ENCODE data around the gene MATK. TPM values are rescaled to one million over a fixed set of nuclear protein-coding genes. Genes with fewer than 3 reads are reported as not detected.

Gene MATK
- total and polyA plus RNA-seq, 12 donors = 0.14 to 4.9 (median 0.49) TPM

DNA sequence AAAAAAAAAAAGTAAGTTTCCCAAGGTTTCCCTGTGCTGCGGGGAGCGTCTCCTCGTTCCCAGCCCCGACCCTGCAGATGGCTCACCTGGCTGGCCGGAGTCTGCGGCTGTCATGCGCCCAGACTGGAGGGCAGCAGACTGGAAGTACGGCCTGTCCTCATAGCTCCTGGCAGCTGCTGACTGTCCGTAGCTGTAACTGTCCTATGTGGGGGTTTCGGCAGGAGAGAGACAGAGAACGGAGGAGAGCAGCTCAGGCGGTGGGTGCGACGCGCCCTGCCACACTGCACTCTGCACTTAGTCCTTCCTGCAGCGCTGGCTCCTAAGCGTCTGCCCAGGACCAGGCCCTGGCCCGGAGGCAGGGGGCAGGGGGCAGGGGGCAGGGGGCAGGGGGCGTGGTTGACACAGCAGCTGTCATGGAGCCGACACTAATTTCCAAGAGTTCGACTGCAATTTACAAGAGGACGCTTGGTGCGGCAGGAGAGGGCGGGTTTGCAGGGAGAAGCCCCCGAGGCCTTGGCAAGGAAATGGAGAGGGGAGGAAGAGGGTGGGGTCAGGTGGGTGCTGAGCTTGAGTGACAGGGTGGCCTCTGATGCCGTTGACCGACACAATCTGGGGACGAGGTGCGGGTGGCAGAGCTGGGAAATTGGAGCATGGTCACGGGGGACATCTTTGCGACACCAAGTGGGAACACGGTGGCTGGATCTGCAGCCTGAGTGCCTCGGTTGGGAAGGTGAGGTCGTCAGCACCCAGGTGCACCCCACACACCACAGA, 47.6 kb upstream of the MATK start:
- TF ChIP-seq, protein P1, sequence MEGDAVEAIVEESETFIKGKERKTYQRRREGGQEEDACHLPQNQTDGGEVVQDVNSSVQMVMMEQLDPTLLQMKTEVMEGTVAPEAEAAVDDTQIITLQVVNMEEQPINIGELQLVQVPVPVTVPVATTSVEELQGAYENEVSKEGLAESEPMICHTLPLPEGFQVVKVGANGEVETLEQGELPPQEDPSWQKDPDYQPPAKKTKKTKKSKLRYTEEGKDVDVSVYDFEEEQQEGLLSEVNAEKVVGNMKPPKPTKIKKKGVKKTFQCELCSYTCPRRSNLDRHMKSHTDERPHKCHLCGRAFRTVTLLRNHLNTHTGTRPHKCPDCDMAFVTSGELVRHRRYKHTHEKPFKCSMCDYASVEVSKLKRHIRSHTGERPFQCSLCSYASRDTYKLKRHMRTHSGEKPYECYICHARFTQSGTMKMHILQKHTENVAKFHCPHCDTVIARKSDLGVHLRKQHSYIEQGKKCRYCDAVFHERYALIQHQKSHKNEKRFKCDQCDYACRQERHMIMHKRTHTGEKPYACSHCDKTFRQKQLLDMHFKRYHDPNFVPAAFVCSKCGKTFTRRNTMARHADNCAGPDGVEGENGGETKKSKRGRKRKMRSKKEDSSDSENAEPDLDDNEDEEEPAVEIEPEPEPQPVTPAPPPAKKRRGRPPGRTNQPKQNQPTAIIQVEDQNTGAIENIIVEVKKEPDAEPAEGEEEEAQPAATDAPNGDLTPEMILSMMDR (IDR thresholded peaks at IDR 0.05) = no peak
- H3K4me1 ChIP-seq = no peaks in the 10 kb centered on the region
- H3K36me3 ChIP-seq = no peaks in the 10 kb centered on the region
- intact Hi-C loops (cut with DNase I) = no loop called here
- 65 to 66% methylated on average over 32 to 34 of the region's 34 CpGs for WGBS, 2 donors
- peaks cover 4 to 56% (median 35%) of the 10 kb centered on the region in 7 donors for H3K27me3 ChIP-seq
- no peak overlapping the region for H3K4me3 ChIP-seq
- peaks cover 0 to 4% (median 0%) of the 10 kb centered on the region in 11 donors for H3K9me3 ChIP-seq
- DNase-seq = no peak
- H3K27ac ChIP-seq = no peak overlapping the region
- ATAC-seq = no peak

DNA sequence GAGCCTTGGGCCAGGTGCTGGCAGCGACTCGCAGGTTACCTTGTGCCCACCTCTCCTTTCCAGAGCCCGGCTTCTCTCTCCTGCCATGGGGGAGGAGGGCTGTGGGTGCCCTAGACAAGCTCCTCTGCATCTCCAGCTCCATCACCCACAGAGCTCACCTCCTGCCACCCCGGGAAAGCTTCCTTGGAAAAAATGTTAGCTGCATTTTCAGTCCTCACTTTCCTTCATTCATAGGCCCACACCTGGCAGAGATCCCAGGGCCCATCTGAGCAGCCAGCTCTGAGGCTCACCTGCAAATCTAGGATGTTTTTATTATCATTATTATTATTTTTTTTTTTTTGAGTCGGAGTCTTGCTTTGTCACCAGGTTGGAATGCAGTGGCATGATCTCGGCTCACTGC, 45.8 kb upstream of the MATK start:
- Histone ChIP-seq H3K27ac (no peak overlapping the region), H3K4me1 (peaks cover 0 to 8% (median 0%) of the 10 kb centered on the region in 9 donors), H3K9me3 (no peaks in the 10 kb centered on the region), H3K36me3 (no peaks in the 10 kb centered on the region), H3K27me3 (peaks cover 4 to 54% (median 34%) of the 10 kb centered on the region in 7 donors), H3K4me3 (no peak overlapping the region)
- TF ChIP-seq, protein P1 (IDR thresholded peaks at IDR 0.05) = no peak
- WGBS, 2 donors = 91% methylated on average over 6 of the region's 6 CpGs
- ATAC-seq (no peak), DNase-seq (no peak)
- intact Hi-C loops (cut with DNase I) = no loop called here

DNA sequence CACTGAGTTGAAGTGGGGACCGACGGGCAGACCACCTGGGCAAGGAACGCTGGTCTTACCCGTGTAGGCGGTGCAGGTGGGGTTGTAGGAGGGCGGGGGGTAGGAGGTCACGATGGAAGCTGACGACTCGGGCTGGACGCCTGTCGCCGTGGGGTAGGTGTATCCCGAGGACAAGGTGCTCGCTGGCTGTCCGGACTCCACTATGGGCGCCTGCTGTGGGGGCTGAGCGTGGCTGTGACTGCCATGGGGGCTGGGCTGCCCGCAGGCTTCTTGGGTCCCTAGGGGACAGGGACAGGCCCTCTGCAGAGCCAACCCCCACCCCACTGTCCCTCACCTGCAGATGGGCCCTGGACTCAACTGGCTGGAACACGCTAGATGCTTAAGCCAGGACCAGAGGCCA, 45.4 kb upstream of the MATK start:
- intact Hi-C loops (cut with DNase I) = no loop called here
- Histone ChIP-seq H3K36me3 (no peaks in the 10 kb centered on the region), H3K9me3 (no peaks in the 10 kb centered on the region), H3K4me3 (no peak overlapping the region), H3K27ac (no peak overlapping the region), H3K4me1 (peaks cover 0 to 8% (median 0%) of the 10 kb centered on the region in 9 donors), H3K27me3 (peaks cover 4 to 54% (median 34%) of the 10 kb centered on the region in 7 donors)
- ATAC-seq (peak in 1 of 8 donors; percentile 24), DNase-seq (no peak)
- TF ChIP-seq, protein P1 (IDR thresholded peaks at IDR 0.05) = no peak
- 64 to 67% methylated on average over 19 of the region's 19 CpGs for WGBS, 2 donors

DNA sequence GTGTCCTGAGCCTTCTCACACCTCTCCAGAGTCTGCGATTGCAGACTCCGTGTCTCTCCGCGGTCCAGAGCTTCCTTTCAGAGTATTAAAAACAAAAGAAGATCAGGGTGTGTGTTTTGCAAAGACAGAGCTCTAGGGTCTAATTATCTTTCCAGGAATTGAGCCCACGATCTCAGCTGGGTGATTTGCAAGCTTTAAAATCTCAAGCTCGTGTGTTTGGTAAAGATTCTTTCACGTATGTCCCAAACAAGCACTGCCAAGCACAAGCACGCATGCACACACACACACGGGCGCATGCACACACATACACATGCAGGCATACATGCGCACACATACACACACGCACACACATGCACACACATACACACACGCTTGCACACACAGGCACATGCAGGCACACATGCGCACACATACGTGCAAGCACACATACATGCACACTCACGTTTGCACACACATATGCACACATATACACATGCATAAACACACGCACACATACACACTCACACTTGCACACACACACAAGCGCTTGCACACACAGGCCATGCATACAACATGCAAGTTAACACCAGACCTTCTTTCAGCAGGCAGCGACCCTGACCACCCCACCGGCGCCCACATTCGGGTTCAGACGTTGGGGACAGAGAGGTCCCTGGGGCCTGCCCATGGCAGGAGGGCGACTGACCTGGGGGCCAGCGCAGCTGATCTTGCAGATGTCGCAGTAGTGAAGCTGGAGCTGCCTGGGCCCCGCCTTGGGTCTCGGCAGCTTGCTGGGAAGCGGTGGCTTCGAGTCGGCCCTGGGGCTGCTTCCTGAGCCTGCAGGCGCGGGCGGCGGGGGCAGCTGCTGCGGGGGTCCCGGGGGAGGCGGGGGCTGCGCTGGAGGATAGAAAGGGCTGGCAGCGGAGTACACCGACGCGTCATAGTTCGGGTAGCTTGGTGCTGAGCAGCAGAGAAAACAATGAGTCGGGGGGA, 44.7 kb upstream of the MATK start:
- no peak for ATAC-seq
- intact Hi-C loops (cut with DNase I) = no loop called here
- Histone ChIP-seq H3K36me3 (no peaks in the 10 kb centered on the region), H3K9me3 (no peaks in the 10 kb centered on the region), H3K27ac (no peak overlapping the region), H3K4me1 (peaks cover 0 to 8% (median 0%) of the 10 kb centered on the region in 9 donors), H3K27me3 (peaks cover 4 to 54% (median 34%) of the 10 kb centered on the region in 7 donors), H3K4me3 (no peak overlapping the region)
- WGBS, 2 donors = 45 to 55% methylated on average over 43 to 45 of the region's 45 CpGs
- TF ChIP-seq, protein P1 (IDR thresholded peaks at IDR 0.05) = no peak
- DNase-seq = no peak
